Keratinocyte (primary cell): ENCODE results near the gene TMEM26.

Source experiments
- CTCF ChIP-seq, 3 experiments: IDR thresholded peaks in 1 of 3; conservative IDR thresholded peaks in 1 of 3; optimal IDR thresholded peaks in 1 of 3; 2 replicates in 2 of 3; 3 replicates in 1 of 3; pipeline versions ENCODE3 to v1.5.1; 2011; ENCODE audit warnings: low read length in 3 of 3, mild to moderate bottlenecking in 3 of 3, moderate library complexity in 2 of 3, control low read depth in 1 of 3, inconsistent platforms in 1 of 3; ENCODE audit not compliant: insufficient read depth in 2 of 3; ENCODE audit errors: extremely low read depth in 1 of 3
- EZH2 ChIP-seq: IDR thresholded peaks from one replicate; pipeline ENCODE4 v1.6.1; 2012; ENCODE audit warnings: inconsistent platforms, mild to moderate bottlenecking, low read length, moderate library complexity

GRCh38 chr10:61481597-61481996 is 28.4 kb upstream of the TMEM26 start:
- TF ChIP-seq CTCF (optimal IDR thresholded peaks at IDR 0.05 in 1 of 3, IDR thresholded peaks at IDR 0.05 in 1 of 3, conservative IDR thresholded peaks at IDR 0.05 in 1 of 3; ENCODE audit: extremely low read depth in 1 of 3, insufficient read depth in 2 of 3, low read length in 3 of 3), result no peak
- TF ChIP-seq EZH2, result no peak
